Left kidney (tissue), 2 donors: Measurements from ENCODE around the gene PTPRJ. TPM values are rescaled to one million over a fixed set of nuclear protein-coding genes. Genes with fewer than 3 reads are reported as not detected.
"Not testable (repeated sequence)": the region's sequence is repeated elsewhere in the genome, so short reads cannot be mapped to it uniquely, and the experiment has no call there.

Experiments used
- DNase-seq: peaks from one replicate; pipeline ENCODE4 v3.0.0-alpha.2; 2013
- polyA plus RNA-seq: library from polyadenylated mRNA; unstranded; fragments of 120-200 nt; gene quantifications from one replicate; pipeline ENCODE4 v1.2.1, GENCODE V29; 2013; ENCODE audit not compliant: insufficient read length

Gene PTPRJ
- polyA plus RNA-seq, 1 donor, result 26.9 TPM

- DNase-seq, result no peak
Observed at GRCh38 chr11:48114740-48115139, 134.4 kb downstream of the PTPRJ start.

GRCh38 chr11:48116437-48117228 is 136.3 kb downstream of the PTPRJ start:
- no peak for DNase-seq

- DNase-seq, result no peak
Observed at GRCh38 chr11:48122246-48122645, 141.9 kb downstream of the PTPRJ start.

- no peak for DNase-seq
Observed at GRCh38 chr11:48122656-48123055, 142.3 kb downstream of the PTPRJ start.

DNA sequence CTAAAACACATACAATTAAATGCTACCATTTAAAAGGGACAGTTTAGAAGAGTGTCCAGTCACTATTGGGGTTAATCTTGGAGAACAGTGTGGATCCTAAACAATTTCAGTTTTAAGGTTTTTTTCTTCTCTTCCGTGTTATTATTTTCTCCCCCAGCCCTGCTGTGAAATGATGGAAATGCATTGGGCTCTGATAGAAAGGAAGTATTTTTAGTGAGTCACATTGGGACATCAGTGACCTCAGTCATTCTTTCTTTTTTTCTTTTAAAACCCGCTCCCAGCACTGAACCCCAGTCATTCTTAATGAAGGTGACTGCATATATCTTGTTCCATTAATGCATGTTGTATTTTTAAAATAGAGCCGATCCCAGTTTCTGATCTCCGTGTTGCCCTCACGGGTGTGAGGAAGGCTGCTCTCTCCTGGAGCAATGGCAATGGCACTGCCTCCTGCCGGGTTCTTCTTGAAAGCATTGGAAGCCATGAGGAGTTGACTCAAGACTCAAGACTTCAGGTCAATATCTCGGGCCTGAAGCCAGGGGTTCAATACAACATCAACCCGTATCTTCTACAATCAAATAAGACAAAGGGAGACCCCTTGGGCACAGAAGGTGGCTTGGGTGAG is 143.0 kb downstream of the PTPRJ start:
- DNase-seq, result no peak

- no peak for DNase-seq
Observed at GRCh38 chr11:48123934-48124755, 143.8 kb downstream of the PTPRJ start.

DNA sequence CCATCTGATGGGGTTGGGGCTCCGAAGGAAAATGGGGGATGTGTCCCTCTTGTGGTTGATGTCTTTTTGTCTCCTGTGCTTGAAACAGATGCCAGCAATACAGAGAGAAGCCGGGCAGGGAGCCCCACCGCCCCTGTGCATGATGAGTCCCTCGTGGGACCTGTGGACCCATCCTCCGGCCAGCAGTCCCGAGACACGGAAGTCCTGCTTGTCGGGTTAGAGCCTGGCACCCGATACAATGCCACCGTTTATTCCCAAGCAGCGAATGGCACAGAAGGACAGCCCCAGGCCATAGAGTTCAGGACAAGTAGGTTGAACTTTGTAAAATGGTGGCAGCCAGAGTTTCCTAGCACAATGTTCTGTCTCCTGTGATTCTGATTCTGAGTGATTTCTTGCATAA is 144.5 kb downstream of the PTPRJ start:
- DNase-seq, result no peak

DNA sequence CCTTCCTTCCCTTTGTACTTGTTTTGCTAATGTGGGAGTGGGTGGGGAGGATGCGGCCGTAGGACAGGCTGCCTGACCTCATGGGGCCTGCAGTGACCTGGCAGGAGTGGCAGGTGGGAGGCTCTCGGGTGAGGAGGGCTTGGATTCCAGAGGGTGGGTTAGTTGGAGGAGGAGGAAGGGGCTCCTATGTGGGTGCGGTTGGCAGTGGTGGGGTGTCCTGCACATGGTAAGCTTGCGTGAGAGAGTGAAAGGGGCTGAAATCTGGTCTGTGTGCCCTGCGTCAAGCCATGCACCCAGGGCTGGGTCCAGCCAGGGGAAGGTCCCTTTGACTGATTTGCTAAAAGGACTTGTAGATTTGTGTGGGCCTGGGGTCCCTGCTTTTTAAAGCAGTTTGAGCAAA is 145.5 kb downstream of the PTPRJ start:
- DNase-seq, result no peak

DNA sequence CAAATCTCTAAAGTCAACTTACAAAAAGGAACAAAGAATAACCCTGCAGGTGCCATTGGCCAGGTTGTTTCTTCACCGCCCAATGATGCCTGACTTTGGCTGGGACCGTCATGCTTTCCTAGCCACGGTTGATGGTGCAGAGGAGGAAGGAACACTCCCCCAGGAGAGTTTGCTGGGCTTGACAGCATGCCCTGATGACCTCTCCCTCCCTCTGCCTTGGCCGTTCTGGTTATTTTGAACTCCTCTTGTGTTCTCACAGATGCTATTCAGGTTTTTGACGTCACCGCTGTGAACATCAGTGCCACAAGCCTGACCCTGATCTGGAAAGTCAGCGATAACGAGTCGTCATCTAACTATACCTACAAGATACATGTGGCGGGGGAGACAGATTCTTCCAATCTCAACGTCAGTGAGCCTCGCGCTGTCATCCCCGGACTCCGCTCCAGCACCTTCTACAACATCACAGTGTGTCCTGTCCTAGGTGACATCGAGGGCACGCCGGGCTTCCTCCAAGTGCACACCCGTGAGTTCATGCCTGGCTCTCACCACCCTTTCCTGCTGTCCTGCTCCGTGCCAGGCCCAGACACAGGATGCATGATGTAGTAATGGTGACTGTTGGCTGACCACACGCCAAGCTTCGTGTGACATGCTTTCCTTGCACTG is 147.3 kb downstream of the PTPRJ start:
- peak; percentile 50 for DNase-seq

GRCh38 chr11:48129697-48130395 is 149.5 kb downstream of the PTPRJ start:
- DNase-seq, result no peak

DNA sequence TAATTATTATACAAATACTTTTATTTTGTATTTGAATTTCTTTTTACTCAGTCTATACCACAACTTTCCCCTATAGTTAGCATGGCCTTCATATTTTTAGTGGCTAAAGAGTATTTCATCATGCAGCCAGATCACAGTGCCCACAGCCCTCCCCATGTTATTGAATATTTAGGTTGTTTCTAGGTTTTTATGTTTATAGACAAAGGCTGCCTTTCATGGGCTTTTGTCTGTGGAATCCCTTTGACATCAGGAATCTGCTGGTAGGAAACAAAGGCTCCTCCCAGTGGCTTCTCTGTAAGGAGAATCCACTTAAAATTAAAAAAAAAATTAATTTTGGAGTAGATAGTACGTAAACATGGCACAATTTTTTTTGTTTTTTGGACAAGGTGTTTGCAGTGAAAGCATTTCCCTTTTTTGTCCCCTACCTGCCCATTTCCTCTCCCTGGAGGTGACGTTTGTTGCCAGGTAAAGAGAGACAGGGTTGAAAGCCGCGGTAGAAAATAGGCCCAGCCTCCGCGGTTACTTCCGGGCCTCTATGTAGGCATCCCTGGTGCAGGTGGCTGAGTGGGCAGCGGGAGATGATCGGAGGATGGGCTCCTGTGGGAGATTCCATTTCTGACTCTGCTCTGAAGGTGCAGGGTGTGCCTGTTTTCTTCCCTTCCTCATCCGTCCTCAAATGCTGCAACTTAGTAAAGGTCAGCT is 154.0 kb downstream of the PTPRJ start:
- DNase-seq, result no peak

- no peak for DNase-seq
Observed at GRCh38 chr11:48138222-48138621, 157.9 kb downstream of the PTPRJ start.

DNA sequence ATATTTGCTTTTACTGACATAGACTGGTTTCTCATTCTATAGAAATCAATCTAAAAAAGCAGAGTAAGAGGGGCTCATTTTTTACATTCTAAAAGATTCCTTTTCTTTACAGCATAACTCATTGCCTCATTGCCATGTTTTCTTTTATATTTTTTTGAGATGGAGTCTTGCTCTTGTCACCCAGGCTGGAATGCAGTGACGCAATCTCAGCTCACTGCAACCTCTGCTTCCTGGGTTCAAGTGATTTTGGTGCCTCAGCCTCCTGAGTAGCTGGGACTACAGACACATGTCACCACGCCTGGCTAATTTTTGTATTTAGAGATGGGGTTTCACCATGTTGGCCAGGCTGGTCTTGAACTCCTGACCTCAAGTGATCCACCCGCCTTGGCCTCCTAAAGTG is 159.5 kb downstream of the PTPRJ start:
- not testable (repeated sequence) for DNase-seq

- no peak for DNase-seq
Observed at GRCh38 chr11:48141475-48142122, 161.2 kb downstream of the PTPRJ start.

GRCh38 chr11:48142889-48143288 is 162.5 kb downstream of the PTPRJ start:
- no peak for DNase-seq

DNA sequence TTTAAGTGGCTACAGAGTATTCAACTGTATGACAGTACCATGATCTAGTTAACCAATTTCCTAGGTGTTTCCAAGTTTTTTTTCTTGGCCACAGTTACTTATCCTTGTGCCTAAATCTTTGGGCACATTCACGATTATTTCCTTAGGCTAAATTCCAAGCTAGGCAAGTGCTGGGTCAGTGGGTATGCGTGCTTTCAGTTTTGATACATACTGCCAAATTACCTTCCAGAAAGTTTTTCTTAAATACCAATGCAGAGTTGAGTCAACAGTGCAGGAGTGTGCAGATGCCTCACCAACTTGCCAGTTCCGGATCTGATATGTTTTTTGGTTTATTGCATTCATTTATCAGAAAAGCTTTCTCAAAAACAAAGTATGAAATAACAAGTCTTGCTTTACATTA is 168.4 kb downstream of the PTPRJ start:
- DNase-seq, result no peak

DNA sequence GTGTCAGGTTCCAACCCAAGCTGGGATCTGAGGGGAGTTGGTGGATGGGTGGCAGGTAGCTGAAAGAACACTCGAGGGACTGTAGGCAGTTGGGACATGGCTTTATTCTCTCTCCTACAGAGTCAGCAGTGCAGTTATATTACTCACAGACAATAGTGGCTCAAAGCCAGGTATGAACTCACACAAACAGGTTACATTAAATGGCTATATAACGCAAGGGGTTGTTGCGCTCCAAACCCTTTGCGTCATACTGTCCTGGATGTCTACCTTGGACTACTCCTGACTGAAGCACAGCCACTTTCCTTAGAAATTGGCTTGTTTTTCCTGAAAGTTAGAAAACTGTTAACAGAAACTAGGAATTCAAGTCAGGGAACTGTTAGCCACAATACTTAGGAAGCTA is 169.9 kb downstream of the PTPRJ start:
- no peak for DNase-seq

GRCh38 chr11:48154151-48154550 is 173.8 kb downstream of the PTPRJ start:
- DNase-seq, result no peak

GRCh38 chr11:48161951-48162884 is 181.9 kb downstream of the PTPRJ start:
- no peak for DNase-seq
